ENCODE measurements around the gene PPP1R3G.

- TF ChIP-seq SIN3A (IDR thresholded peaks at IDR 0.05; ENCODE audit: borderline replicate concordance, insufficient read depth, low read depth, low read length) (no peak), CTCF (IDR thresholded peaks at IDR 0.05) (no peak), POLR2AphosphoS5 (IDR thresholded peaks at IDR 0.05; ENCODE audit: low read depth, low read length) (no peak), TCF7L2 (IDR thresholded peaks at IDR 0.05; ENCODE audit: low read depth, low read length) (no peak)
- TF ChIP-seq, protein P1, sequence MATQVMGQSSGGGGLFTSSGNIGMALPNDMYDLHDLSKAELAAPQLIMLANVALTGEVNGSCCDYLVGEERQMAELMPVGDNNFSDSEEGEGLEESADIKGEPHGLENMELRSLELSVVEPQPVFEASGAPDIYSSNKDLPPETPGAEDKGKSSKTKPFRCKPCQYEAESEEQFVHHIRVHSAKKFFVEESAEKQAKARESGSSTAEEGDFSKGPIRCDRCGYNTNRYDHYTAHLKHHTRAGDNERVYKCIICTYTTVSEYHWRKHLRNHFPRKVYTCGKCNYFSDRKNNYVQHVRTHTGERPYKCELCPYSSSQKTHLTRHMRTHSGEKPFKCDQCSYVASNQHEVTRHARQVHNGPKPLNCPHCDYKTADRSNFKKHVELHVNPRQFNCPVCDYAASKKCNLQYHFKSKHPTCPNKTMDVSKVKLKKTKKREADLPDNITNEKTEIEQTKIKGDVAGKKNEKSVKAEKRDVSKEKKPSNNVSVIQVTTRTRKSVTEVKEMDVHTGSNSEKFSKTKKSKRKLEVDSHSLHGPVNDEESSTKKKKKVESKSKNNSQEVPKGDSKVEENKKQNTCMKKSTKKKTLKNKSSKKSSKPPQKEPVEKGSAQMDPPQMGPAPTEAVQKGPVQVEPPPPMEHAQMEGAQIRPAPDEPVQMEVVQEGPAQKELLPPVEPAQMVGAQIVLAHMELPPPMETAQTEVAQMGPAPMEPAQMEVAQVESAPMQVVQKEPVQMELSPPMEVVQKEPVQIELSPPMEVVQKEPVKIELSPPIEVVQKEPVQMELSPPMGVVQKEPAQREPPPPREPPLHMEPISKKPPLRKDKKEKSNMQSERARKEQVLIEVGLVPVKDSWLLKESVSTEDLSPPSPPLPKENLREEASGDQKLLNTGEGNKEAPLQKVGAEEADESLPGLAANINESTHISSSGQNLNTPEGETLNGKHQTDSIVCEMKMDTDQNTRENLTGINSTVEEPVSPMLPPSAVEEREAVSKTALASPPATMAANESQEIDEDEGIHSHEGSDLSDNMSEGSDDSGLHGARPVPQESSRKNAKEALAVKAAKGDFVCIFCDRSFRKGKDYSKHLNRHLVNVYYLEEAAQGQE (IDR thresholded peaks at IDR 0.05; ENCODE audit: insufficient read depth in 1 of 2, low read depth in 2 of 2, low read length in 1 of 2), result no peak
Observed at GRCh38 chr6:5111626-5112025, 26.5 kb downstream of the PPP1R3G start.
